SK-N-MC (cell line): ENCODE data around the gene SLC5A9.

Experiments used
- DNase-seq: peaks from one replicate; pipeline ENCODE4 v3.0.0-alpha.2; 2011; ENCODE audit warnings: low read depth, low spot score
- H3K27ac ChIP-seq: fragments of 200-600 bp; sonication (generic); 2 replicates; pipeline ENCODE4 v1.5.1; 2016; ENCODE audit warnings: mixed run types
- H3K36me3 ChIP-seq: fragments of 200-600 bp; sonication (generic); 2 replicates; pipeline ENCODE4 v1.6.1; 2017; ENCODE audit warnings: antibody characterized with exemption, low read length, mixed read lengths; ENCODE audit not compliant: insufficient read depth
- H3K4me3 ChIP-seq: fragments of 200-600 bp; sonication (generic); 2 replicates; pipeline ENCODE4 v1.5.1; 2016
- H3K9ac ChIP-seq: fragments of 200-600 bp; sonication (generic); 2 replicates; pipeline ENCODE4 v1.8.0; 2017; ENCODE audit warnings: mixed run types, mixed read lengths; ENCODE audit not compliant: insufficient read length
- H3K9me3 ChIP-seq: fragments of 200-600 bp; sonication (generic); 2 replicates; pipeline ENCODE4 v1.6.1; 2017; ENCODE audit warnings: low read depth, mild to moderate bottlenecking, antibody characterized with exemption, low read length, moderate library complexity, mixed read lengths
- EZH2 ChIP-seq: fragments of 200-600 bp; sonication (generic); IDR thresholded peaks from one replicate; pipeline ENCODE4 v1.6.1; 2017; ENCODE audit warnings: antibody characterized with exemption
- FOXP2 ChIP-seq: optimal IDR thresholded peaks from 2 replicates; pipeline ENCODE3; 2011; ENCODE audit warnings: mild to moderate bottlenecking, moderate library complexity; ENCODE audit not compliant: insufficient read depth; ENCODE audit errors: extremely low read length, control extremely low read depth
- POLR2AphosphoS5 ChIP-seq: IDR thresholded peaks from 2 replicates; pipeline ENCODE4 v1.6.1; 2012; ENCODE audit warnings: mild to moderate bottlenecking, low read depth, low read length, borderline replicate concordance

Gene SLC5A9

DNA sequence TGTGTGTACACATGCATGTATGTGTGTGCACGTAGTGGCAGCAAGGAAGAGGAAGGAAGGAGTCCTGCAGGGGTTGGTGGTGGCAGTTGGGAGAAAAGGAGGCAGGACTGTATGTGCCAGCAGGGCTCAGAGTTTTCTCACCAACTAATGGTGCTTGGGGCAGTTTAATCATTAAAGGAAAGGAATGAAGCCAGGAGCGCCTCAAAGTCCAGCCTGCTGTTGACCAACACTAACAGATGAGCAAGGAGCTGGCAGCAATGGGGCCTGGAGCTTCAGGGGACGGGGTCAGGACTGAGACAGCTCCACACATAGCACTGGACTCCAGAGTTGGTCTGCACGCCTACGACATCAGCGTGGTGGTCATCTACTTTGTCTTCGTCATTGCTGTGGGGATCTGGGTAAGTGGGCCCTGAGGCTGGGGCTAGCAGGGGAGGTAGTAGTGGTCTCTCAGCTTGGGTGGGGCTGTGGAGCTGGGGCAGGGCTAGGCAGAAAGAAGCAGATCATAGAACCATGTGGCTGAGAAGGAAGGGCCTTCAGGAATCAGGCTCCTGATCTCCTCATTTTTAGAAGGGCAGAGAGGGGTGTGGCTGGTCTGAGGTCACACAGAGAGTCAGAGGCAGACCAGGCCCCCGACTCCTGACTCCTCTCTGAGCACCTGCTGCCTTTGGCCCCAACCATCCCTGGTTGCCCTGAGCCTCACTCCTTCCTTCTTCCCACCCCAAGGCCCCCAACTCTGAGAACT is at the start of gene SLC5A9:
Gene SLC5A9, plus strand, starts transcription at position 216 of the 742 bp plus-strand sequence. Its CDS starts 21 bp downstream, at position 237.
- no peak for DNase-seq
- H3K9me3 ChIP-seq = no peaks in the 10 kb centered on the region
- H3K9ac ChIP-seq = no peak within 1 kb of the TSS
- no peaks in the 10 kb centered on the region for H3K36me3 ChIP-seq
- no peak within 1 kb of the TSS for H3K27ac ChIP-seq
- TF ChIP-seq POLR2AphosphoS5 (no peak), FOXP2 (no peak), EZH2 (no peak)
- H3K4me3 ChIP-seq = no peak within 1 kb of the TSS

- no peak overlapping the region for H3K9ac ChIP-seq
- no peaks in the 10 kb centered on the region for H3K9me3 ChIP-seq
- H3K27ac ChIP-seq = no peak overlapping the region
- no peak overlapping the region for H3K4me3 ChIP-seq
- no peaks in the 10 kb centered on the region for H3K36me3 ChIP-seq
- no peak for TF ChIP-seq FOXP2
- TF ChIP-seq EZH2 = no peak
- no peak for TF ChIP-seq POLR2AphosphoS5
- DNase-seq = no peak
Observed at GRCh38 chr1:48175116-48175515, 47.4 kb upstream of the SLC5A9 start.

DNA sequence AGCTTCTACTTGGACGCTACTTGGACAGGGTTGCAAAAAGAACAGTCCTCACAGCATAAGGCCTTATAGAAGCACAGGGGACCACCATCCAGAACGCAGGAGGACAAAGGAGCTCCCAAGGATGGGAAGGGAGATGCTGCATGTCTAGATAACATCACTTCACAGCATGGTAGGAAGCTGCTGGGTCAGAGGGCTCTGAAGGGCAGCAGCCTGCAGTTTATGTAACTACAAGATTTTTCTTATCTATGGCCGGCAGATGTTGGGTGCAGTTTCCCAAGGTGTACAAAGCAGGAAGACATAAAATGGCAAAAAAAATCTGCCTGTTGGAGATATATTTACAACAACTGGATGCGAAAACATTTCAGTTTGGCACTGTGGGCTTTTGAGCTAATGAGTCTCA is 45.3 kb upstream of the SLC5A9 start:
- Histone ChIP-seq H3K36me3 (no peaks in the 10 kb centered on the region), H3K9me3 (no peaks in the 10 kb centered on the region), H3K27ac (no peak overlapping the region), H3K4me3 (no peak overlapping the region), H3K9ac (no peak overlapping the region)
- TF ChIP-seq EZH2 (no peak), FOXP2 (no peak), POLR2AphosphoS5 (no peak)
- no peak for DNase-seq

- no peaks in the 10 kb centered on the region for H3K36me3 ChIP-seq
- no peak overlapping the region for H3K27ac ChIP-seq
- H3K4me3 ChIP-seq = no peak overlapping the region
- no peak for DNase-seq
- H3K9ac ChIP-seq = no peak overlapping the region
- TF ChIP-seq POLR2AphosphoS5 (no peak), EZH2 (no peak), FOXP2 (no peak)
- no peaks in the 10 kb centered on the region for H3K9me3 ChIP-seq
Observed at GRCh38 chr1:48181669-48182367, 40.7 kb upstream of the SLC5A9 start.

GRCh38 chr1:48182439-48182838 is 40.1 kb upstream of the SLC5A9 start:
- H3K27ac ChIP-seq = no peak overlapping the region
- no peak for DNase-seq
- TF ChIP-seq EZH2 = no peak
- TF ChIP-seq FOXP2 = no peak
- TF ChIP-seq POLR2AphosphoS5 = no peak
- H3K9me3 ChIP-seq = peaks cover under 1% of the 10 kb centered on the region; the same call in 1 of the 2 replicates
- no peak overlapping the region for H3K4me3 ChIP-seq
- no peaks in the 10 kb centered on the region for H3K36me3 ChIP-seq
- no peak overlapping the region for H3K9ac ChIP-seq

DNA sequence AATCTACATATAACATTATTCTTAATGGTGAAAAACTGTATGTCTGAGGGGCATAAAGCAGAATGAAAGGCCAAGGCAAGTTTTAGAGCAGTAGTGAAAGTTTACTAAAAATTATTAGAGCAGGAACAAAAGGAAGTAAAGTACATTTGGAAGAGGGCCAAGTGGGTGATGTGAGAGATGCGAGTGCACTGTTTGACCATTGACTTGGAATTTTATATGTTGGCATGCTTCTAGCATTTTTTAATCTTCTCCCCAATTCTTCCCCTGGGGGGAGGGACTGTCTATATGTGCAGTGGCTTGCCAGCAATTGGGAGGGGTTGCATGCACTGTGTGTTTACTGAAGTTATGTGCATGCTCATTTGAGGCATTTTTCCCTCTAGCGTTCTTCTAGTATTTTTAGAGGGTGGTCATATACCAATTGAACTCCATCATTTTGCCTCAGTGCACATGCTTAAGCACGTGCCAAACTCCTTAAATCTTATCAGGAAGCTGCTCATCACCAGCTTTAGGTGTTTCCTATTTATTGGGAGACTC is 36.1 kb upstream of the SLC5A9 start:
- Histone ChIP-seq H3K9me3 (peaks cover 9% of the 10 kb centered on the region), H3K4me3 (no peak overlapping the region), H3K9ac (no peak overlapping the region), H3K36me3 (no peaks in the 10 kb centered on the region), H3K27ac (no peak overlapping the region)
- DNase-seq = no peak
- TF ChIP-seq FOXP2 (no peak), POLR2AphosphoS5 (no peak), EZH2 (no peak)

GRCh38 chr1:48187969-48188563 is 34.5 kb upstream of the SLC5A9 start:
- no peak overlapping the region for H3K27ac ChIP-seq
- peaks cover 9% of the 10 kb centered on the region for H3K9me3 ChIP-seq
- H3K36me3 ChIP-seq = no peaks in the 10 kb centered on the region
- H3K9ac ChIP-seq = no peak overlapping the region
- H3K4me3 ChIP-seq = no peak overlapping the region
- no peak for DNase-seq
- TF ChIP-seq EZH2 (no peak), POLR2AphosphoS5 (no peak), FOXP2 (no peak)

- no peaks in the 10 kb centered on the region for H3K36me3 ChIP-seq
- peaks cover 9% of the 10 kb centered on the region for H3K9me3 ChIP-seq
- no peak for DNase-seq
- no peak for TF ChIP-seq POLR2AphosphoS5
- TF ChIP-seq FOXP2 = no peak
- TF ChIP-seq EZH2 = no peak
- no peak overlapping the region for H3K4me3 ChIP-seq
- H3K27ac ChIP-seq = no peak overlapping the region
- no peak overlapping the region for H3K9ac ChIP-seq
Observed at GRCh38 chr1:48190881-48191280, 31.6 kb upstream of the SLC5A9 start.
